Activated CD8-positive, alpha-beta memory T cell treated with anti-CD3 and anti-CD28 coated beads, Interleukin-2, amount 50 U/mL, for 24 hours (primary cell): ENCODE data around the gene DDX20.
"Not testable (repeated sequence)": the region's sequence is repeated elsewhere in the genome, so short reads cannot be mapped to it uniquely, and the experiment has no call there.

Experiments
- DNase-seq: peaks from one replicate; pipeline ENCODE4 v3.0.0-alpha.2; 2020; ENCODE audit errors: extremely low read depth

Gene DDX20

DNA sequence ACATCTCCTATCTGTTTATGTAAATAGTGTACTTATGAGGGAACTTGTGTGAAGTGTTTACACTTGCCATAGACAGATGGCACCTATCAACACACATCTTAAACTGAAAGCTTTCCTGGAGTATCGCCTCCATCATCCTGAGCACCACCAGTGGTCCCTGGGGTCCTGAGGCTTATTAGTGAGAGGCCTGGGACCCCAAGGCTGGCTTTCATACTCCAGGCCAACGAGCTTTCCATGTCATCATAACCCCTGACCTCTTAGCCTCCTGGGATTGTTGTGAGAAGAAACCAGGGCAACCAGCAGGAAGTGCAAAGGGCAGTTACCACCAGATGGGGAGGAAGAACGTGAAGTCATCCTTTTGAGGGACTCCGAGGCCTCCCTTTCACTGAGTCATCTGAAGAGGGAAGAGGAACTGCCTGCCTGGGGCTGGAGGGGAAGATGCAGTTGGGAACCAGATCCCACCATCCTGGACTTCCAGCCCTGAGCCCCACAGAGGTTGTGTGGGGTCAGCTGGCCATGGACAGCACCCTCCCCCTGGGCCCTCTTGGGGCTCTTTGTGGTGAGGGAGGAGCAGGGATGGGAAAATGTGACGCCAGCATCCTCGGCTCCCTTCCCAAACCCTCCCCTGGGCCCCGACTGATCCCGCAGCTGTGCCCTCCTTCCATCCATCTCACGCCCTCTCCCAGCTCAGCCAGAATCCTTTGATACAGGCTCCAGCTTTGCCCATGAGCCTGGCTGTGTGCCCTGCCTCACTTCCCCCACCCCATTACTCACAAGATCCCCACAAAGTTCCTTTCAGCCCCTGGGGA, 22.3 kb upstream of the DDX20 start:
- no peak for DNase-seq

DNA sequence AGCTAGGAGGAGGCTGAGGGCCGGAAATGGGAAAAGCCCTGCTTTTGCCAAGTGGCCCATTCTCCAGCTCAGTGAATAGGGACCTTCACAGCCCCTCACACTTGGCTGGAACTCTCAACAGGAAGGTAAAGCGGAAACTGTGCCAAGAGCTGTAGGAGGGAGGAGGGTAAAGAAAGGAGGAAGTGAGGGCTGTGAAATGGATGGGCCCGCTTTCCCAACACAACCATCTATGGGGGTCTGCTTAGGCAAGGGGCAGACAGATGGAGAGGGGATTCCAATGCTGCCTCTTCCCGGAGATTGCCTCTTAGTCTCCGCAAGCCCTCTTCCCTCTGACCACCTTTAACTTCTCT, 21.7 kb upstream of the DDX20 start:
- DNase-seq = no peak

DNA sequence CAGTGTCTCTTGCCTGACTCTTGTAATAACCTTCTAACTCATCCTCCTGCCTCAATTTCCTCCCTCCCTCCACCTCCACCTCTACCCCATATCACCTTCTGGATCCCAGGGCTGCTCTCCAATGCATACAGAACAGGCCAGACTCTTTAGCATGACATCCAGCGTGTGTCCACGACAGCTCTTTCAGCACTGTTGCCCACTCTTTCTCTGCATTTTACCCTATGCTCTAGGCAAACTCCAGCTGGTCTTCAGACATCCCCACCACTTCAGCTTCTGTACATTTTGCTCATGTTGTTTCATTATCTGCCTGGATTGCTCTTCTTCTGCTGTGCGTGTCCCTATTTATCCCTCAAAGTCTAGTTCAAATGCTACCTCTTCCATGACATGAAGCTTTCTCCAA, 21.3 kb upstream of the DDX20 start:
- no peak for DNase-seq

DNA sequence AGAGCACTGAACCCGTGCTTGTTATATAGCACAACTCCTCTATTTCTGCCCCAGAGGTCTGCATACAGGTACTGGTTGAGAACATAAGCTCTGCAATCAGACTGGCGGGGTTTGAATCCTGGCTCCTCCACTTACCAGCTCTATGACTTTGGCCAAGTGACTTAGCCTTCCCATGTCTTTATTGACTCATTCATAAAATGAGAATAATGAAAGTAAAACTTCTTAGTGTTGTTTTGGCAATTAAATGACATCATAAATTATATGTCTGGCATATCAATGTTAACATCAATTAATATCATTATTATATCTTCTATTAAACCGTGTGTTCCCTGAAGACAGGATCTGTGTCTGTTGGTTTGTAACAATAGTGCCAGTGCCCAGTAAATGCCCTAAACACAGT, 20.8 kb upstream of the DDX20 start:
- DNase-seq = no peak

DNA sequence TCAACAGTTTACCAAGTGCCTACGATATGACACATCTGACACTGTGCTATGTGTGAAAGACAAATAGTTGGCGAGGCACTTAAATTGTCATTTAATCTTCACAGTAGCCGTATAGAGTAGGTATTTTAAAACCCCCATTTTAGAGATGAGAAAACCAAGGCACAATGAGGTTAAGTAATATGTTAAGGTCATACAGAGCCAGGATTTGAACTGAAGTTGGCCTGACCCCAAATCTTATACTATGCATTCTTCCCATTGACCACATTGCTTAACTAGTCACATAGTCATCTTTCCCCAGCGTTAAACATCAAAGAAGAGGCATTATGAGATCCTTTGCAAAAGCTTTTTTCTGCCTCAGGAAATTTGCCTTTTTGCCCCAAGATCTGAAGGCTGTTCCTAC, 20.4 kb upstream of the DDX20 start:
- DNase-seq = no peak

DNA sequence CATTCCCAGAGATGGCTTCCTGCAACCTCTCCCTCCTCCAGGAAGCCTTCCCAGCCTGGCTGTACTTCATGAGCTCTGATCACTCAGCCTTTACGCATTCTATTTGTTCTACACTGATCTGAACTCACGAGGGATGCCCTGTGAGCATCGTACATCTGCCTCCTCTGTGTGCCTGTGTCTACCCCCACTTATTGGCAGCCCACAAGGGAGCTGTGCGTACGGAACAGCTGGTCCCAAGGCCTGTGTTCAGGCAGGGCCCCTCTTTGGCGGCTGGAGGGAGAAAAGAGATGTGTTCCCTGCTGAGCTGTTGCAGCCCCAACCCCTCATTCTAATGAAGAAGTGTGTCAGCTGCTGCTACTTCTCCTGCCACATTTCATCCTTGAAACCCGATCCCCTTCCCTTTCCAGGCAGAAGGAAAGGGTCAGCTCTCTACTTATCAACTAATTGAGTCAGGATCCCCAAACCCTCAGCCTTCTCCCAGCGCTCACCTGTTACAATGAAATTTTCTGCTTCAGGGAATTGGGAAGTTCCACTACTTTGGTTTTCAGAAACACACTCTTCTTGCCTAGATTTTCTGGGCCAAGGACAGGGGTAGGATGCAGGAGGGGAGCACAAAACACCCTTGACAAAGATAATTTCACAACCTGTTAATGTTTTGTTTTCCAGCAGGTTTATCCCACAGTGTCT, 19.7 kb upstream of the DDX20 start:
- DNase-seq = no peak

DNA sequence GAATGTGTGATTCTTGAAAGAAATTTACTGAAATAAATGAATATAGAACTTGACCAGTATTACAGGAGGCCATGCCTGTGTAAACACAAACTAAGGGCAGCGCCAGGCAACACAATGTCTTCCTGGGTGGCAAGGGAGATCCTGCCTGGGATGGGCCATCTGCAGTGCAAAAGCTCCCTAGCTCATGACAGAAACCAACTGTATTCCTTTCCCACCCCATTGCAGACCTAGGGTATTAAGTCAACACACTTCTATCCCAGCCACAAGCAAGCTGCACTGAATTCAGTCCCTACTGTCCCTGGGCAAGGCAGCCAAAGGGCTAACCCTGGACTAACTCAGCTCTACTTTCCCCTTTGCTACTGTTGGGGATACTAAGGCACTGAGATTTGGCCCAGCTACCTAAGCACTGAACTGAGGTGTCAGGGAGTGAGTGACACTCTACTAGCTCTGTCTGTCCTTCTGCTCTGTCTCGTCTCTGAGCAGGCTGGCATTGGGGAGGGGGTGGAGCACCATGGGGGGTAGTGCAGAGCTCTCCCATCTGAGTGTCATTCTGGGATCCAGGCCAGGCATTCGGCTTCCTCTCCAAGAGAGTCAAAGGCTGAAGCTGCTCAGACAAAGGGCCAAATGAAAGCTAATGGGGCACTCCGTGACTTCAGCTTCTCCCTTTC, 19.0 kb upstream of the DDX20 start:
- DNase-seq = no peak

DNA sequence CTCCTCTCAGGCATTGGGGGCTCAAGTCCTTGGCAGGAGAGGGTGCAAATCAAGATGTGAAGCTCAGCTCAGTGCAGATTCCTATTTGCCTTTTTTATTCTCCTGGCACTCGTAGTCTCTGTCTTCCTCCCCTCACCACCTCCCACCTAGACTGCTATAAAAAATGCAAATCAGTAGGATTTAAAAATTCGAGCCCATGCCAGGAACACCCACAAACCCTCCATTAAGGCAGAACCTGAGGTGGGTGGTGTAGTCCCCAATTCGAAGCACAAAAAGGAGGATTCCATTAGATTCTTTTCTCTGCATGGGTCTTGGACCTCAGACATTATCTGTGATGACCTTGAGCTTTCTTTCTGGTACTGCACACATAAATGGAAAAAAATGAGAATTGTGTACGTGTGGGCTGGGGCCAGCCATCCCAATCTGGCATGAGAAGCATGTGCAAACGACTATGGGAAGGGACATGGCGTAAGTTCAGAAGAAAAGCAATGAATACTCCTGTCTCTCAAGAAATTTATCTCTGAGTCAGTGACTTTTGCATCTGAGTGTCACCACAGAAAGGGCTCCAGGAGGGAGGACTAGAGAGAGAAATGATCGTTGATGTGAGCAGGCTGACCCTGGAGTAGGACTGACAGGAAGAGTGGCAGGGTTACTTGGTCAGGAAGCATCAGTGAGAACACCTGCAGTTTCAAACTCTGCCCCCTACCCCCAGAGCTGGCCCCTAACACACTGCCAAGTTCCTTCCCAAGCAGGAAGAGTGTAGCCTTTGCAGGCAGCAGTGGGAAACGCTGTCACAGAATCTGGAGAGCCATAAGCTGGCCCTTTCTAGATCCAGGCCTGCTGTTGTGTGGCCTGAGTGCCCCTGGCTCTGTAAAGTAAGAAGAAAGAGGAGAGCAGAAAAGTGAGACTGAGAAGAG, 18.2 kb upstream of the DDX20 start:
- no peak for DNase-seq

DNA sequence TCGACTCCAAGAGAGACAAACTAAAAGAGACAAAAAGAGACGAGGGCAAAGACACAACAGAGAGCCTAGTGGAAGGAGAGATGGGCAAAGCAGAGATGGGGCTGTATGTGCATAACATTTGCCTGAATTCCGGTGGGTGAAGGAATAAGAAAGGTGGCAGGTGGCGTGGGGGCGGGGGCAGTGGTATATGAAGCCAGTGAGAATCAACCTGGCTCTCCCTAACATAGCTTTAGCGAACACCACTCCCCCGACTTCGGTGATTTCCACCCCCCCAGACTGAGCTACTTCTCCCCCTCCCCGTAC, 17.6 kb upstream of the DDX20 start:
- DNase-seq = no peak

DNA sequence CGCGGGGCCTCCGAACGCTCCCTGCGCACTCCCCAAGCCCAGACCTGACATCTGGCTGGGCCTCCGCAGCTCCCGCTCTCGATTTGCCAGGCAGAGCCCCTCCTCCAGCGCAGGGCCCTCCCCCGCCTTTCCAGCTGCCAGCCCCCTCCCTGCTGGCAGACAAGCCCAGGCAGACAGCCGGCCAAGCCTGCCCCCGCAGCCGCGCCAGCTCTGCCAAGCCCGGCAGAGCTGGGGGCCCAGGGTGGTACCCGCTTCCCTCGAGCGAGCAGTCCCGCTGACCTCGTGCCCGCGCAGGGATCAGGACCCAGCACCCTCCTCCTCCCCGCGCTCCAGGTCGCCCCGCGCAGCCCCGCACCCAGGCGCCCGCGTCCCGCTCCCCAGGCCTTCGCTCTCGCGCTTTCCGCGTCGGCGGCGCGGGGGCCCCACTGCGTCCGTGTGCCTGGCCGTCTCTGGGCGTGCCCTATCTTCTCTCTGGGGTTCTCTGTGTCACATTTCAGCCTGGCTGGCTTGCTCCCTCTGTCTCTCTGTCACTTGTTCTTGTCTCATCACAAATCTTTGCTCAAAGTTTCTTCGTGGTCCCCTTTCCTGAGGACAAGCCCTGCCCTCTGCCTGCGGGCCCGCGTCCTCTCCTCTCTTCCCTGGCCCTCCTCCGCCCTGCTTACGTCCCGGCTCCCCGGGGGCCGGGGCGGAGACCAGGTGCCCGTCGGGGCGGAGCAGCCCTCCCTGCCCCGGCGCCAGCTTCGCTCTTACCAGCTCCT, 17.1 kb upstream of the DDX20 start:
- no peak for DNase-seq

DNA sequence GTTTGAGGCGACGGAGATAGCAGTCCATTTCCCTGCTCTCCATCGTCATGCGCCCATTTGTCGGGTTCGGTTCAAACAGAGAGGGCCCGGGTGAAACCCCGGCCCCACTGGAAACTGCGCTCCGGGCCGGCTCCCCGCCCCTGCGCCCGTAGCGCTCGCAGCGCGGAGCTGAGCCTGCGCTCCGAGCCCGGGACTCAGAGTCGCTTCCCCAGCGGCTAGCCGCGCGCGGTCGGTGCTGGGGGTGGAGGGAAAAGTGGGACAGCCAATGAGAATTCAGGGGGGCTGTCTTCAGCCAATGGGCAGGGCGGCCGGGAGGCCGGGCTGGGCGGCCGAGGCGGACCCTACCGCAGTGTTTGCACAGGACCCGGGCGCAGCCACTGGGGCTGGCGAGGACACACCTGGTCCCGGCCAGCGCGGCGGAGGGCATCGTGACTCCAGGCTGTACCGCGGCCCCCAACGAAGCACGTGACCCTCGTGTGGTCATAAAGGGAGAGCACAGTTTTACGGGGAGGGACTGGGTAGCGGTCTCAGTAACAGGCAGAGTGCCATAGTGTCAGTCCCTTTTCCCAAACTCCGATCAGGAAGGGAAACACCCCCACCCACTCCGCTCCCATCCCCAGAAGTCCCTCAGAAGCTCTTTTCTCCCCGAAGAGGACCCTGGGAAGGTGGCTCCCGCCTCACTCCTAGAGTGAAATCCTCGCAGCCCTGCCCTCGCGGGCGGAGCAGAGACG, 16.3 kb upstream of the DDX20 start, which contains the start of gene INKA2:
Gene INKA2, minus strand, starts transcription at position 202 of the 731 bp plus-strand sequence. Its CDS starts 153 bp downstream, at position 49.
- peak; percentile 50 for DNase-seq

DNA sequence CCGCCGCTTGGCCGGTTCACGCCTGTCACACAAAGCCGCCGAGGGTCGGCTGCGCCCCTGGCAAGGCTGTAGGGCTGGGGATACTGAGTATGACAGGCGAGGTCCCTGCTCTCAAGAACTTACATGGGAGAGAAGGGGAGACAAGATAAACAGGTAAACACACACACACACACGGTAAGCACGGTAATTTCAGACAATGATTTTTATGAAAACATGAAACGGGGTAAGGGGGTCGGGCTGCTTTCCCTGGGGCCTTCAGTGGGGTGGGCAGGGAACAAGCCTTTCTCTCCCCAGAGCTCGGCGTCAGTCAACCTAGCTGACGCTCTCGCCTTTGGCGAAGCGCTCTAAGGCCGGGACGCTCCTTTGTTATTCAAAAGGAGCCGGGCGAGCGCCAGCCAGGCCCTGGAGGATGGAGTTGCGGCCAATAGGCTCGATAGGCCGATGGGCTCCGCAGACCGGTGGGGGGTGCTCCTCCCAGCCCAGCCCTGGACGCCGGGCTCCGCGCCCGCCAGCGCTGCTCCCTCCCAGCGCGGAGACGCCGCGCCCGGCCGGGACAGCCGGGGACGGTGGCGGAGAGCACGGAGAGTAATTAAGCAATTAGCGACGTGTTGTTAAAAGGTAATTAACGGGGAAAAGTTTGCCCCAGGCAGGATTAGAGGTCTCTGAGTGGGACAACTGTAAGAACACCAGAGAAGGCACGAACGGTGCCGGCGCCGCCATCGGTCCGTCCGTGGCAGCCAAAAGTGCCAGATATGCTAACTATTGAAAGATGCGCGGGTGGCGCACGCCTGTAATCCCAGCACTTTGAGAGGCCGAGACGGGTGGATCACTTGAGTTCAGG, 15.6 kb upstream of the DDX20 start:
- no peak for DNase-seq

DNA sequence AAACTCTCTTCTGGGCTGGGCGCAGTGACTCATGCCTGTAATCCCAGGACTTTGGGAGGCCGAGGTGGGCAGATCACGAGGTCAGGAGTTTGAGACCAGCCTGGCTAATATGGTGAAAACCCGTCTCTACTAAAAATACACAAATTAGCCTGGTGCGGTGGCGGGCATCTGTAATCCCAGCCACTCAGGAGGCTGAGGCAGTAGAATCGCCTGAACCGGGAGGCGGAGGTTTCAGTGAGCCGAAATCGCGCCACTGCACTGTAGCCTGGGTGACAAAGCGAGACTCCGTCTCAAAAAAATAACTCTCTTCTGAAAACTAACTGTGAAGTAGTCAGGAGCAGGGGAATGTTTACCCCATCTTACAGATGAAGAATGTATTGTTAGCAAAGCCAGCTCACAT, 13.4 kb upstream of the DDX20 start:
- not testable (repeated sequence) for DNase-seq

DNA sequence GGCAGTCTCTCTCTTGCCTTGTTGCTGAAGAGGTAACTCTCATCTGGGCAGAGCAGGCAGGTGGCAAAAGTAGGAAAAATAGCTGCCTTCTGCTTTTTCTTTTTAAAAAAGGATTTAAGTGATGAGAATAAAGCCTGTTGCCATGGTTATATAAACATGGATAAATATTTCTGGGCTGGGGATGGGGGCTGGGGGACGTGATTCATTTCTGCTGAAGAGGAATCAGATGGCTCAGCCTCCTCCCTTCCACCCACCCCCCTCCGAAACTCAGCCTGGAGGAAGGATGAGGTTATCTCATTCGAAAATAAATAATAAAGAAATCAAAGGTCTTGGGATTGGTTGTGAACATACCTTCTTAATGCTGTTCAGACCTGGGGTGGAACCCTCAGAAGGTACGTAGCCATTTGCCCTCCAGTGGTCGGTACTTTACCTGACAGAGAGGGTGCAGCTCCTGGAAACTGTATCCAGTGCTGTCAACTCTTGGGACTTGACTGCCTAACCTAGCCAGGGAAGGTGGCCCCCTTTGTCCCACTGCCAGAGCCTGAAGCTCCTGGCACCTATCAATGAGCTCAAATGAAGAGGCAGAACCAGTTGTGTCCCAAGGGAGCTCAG, 12.7 kb upstream of the DDX20 start:
- no peak for DNase-seq

DNA sequence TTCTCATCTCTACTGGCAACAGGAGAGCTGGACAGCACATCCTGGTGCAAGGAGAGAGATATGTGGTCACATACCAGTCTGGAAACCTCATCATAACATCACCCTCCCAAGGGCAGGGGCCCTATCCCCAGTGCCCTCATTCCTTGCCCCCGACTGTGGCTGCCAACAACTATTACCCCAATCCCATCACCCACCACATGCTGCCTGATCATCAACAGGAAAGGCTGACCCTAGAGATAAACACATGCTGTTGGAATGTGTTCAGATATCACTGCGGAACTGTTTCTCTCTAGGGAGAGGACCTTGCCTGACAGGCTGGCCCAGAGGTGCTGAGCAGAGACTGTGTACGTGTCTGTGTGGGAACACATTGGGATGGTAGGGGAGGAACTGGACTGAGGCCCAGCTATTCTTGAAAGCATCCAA, 12.0 kb upstream of the DDX20 start:
- DNase-seq = no peak

DNA sequence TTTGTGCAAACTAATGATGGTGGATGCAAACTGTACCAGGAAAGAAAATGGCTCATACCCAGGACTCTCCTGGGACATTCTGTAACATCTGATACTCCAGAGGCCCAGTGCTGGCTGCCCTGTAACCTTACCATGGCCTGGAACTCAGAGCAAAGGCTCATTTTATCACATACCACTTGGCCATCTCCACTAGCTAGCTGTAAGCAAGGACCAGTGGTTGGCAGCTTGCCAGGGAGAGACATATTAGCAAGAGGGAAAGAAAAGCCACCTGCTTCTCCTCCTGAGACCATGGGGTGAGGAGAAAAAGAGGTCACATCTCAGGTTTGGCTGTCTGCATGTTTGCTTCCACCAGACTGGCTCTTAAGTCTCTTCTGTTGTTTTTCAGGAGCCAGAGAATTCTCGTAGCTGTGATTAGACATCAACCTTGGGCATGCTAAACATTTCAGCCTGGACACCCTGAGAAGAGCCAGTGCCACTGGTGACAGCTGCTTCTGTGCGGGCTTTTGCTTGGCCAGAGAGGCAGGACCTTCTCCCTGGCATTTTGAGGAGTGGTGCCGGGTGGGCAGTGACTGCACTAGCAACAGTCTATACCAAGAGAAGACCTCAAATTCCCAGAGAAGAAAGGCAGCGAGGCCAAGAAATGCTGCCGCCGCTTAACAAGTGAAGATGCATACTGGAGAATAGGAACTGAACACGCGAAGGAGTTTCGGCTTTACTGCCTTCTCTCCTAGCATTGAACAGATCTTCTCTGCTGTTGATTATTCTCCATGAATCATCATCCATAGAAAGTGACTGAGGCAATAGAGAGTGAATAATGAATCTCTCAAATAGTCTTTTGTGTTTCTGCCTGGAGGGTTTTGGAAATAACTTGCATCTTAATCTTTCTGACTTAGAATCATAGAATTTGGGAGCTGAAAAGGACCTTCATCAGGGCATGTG, 9.8 kb upstream of the DDX20 start:
- DNase-seq = no peak

DNA sequence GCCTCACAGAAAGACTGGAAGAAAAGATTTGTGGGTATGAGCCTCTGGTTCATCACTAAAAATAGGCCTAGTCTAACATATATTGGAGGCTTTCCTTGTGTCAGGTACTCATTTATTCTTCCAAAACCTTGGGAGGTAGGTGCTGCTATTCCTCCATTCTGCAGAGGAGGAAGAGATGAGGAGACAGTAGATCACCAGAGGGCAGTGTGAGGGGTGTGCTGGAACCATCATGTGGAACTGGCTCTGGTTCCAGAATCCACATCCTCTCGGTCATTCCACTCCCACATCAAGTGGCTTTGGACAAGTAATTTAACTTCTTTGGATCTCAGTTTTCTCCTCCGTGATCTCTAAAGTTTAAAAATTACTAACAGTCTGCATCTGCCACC, 9.1 kb upstream of the DDX20 start:
- no peak for DNase-seq

DNA sequence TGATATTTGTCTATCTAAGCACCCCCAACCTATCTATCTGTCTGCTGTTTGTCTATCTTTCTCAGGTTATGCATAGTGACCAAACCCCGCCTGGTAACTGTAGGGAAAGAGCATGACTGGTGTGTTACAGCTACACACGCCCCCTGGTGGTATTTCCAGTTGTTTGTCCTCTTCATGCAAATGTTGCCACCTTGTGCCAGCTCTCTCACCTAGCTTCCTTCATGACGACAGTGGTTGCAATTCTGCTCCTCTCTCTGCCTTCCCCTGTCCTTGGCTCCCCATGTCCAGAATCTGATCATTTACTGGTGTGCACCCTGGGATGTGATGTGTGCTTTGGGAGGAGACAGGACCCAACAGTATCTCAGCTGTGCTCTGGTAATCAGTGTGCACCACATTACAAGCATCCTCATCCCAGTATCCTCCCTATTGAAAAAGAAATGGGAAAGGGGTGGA, 8.4 kb upstream of the DDX20 start:
- DNase-seq = peak; percentile 54
